Peyer's patch (tissue), 4 donors: ENCODE results near the gene ZDHHC3.

Experiments
- CTCF ChIP-seq, 6 experiments: fragments of 450-650 bp in 4 of 6; fragments of 200-600 bp in 2 of 6; sonication (generic) in 1 of 6; IDR thresholded peaks; one replicate each; pipeline ENCODE4 v1.5.1; 2017 to 2019; ENCODE audit warnings: antibody characterized with exemption in 6 of 6, mild to moderate bottlenecking in 3 of 6, moderate library complexity in 1 of 6
- POLR2A ChIP-seq, 2 donors: fragments of 450-650 bp; IDR thresholded peaks; one replicate each; pipeline ENCODE4 v1.5.1; 2017; ENCODE audit warnings: antibody characterized with exemption in 2 of 2, mild to moderate bottlenecking in 2 of 2, moderate library complexity in 2 of 2

DNA sequence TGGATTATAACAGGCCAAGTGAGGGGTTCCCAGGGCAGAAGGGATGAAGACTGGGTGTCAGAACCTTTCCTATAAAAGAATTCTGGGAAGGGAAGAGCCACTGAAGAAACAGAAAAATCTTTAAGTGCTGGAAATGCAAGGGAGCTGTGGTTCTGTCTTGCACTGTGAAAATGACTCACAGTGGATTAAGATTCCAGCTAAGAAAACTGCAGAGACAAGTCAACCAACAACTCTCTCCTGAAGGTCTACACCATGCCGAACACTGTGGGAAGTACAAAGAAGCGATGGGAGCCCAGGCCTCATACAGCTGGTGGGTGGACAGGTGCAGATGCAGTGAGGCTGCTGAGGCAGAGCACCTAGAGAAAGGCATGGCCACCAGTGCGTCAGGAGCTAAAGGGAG lies 27.7 kb downstream of the ZDHHC3 start:
- TF ChIP-seq CTCF (IDR thresholded peaks at IDR 0.05) (no peak), POLR2A (IDR thresholded peaks at IDR 0.05) (no peak)
